SK-N-SH (cell line): ENCODE results near the gene FRY. TPM values are rescaled to one million over a fixed set of nuclear protein-coding genes. Genes with fewer than 3 reads are reported as not detected.

Experiments used
- CTCF ChIA-PET: fragments of 300-600, 350-600 bp; formaldehyde crosslinking; extraction: SDS; loops from one replicate; lab custom pipeline; 2021; lab: Yijun Ruan, JAX
- POLR2A ChIA-PET: fragments of 350-600 bp; sonication (Branson Sonifier 250); formaldehyde crosslinking; extraction: SDS; loops from one replicate; lab custom pipeline; 2020; ENCODE audit warnings: antibody characterized with exemption, inconsistent platforms; lab: Yijun Ruan, JAX
- DNase-seq: peaks from one replicate; pipeline ENCODE4 v3.0.0; 2012
- H2AFZ ChIP-seq: fragments of 200-600 bp; sonication (generic); 2 replicates; pipeline ENCODE4 v1.8.1; 2016; ENCODE audit warnings: antibody characterized with exemption, mild to moderate bottlenecking, low read depth
- H3F3A ChIP-seq: fragments of 200-600 bp; sonication (generic); replicated peaks from 2 replicates; pipeline ENCODE3; 2016; ENCODE audit warnings: antibody characterized with exemption, mild to moderate bottlenecking; ENCODE audit not compliant: insufficient read depth
- H3K27ac ChIP-seq, 2 experiments: fragments of 200-500 bp in 1 of 2; fragments of 200-600 bp in 1 of 2; sonication (Bioruptor generic) in 1 of 2; sonication (generic), shearing (Covaris generic) in 1 of 2; 2 replicates each; pipeline versions ENCODE4 v1.5.1 to v1.6.1; 2014 to 2016; ENCODE audit warnings: low read depth in 2 of 2, inconsistent platforms in 1 of 2, low read length in 1 of 2, mild to moderate bottlenecking in 1 of 2, mixed read lengths in 1 of 2
- H3K27me3 ChIP-seq: fragments of 200-600 bp; sonication (generic), shearing (Covaris generic); 2 replicates; pipeline ENCODE4 v1.6.1; 2016; ENCODE audit warnings: mixed run types; ENCODE audit not compliant: insufficient read depth
- H3K36me3 ChIP-seq, 2 experiments: fragments of 200-500 bp in 1 of 2; fragments of 200-600 bp in 1 of 2; sonication (Bioruptor generic) in 1 of 2; sonication (generic) in 1 of 2; replicated peaks in 1 of 2; 2 replicates each; pipeline versions ENCODE3 to v1.5.1; 2014 to 2016; ENCODE audit warnings: low read length in 1 of 2, mild to moderate bottlenecking in 1 of 2; ENCODE audit not compliant: insufficient read depth in 2 of 2, control insufficient read depth in 1 of 2
- H3K4me1 ChIP-seq, 2 experiments: fragments of 200-500 bp in 1 of 2; fragments of 200-600 bp in 1 of 2; sonication (Bioruptor generic) in 1 of 2; sonication (generic), shearing (Covaris generic) in 1 of 2; 2 replicates each; pipeline versions ENCODE4 v1.5.1 to v1.6.1; 2014 to 2016; ENCODE audit warnings: low read depth in 1 of 2, low read length in 1 of 2, mixed run types in 1 of 2; ENCODE audit not compliant: insufficient read depth in 2 of 2, control insufficient read depth in 1 of 2
- H3K4me2 ChIP-seq: fragments of 200-600 bp; sonication (generic), shearing (Covaris generic); 2 replicates; pipeline ENCODE4 v1.6.1; 2017; ENCODE audit warnings: mixed run types
- H3K4me3 ChIP-seq, 2 experiments: fragments of 200-500 bp in 1 of 2; fragments of 200-600 bp in 1 of 2; sonication (Bioruptor generic) in 1 of 2; sonication (generic), shearing (Covaris generic) in 1 of 2; 2 replicates each; pipeline versions ENCODE4 v1.5.1 to v1.8.1; 2014 to 2016; ENCODE audit warnings: low read depth in 2 of 2, inconsistent platforms in 1 of 2, low read length in 1 of 2, mild to moderate bottlenecking in 1 of 2, mixed read lengths in 1 of 2, moderate library complexity in 1 of 2
- H3K79me2 ChIP-seq: fragments of 200-600 bp; sonication (generic); 2 replicates; pipeline ENCODE4 v1.8.1; 2017; ENCODE audit warnings: mild to moderate bottlenecking; ENCODE audit not compliant: insufficient read depth
- H3K9ac ChIP-seq: fragments of 200-600 bp; sonication (generic); 2 replicates; pipeline ENCODE4 v1.6.1; 2017; ENCODE audit warnings: mixed run types
- H3K9me2 ChIP-seq: fragments of 200-600 bp; sonication (generic); 2 replicates; pipeline ENCODE4 v1.6.1; 2017; ENCODE audit warnings: mixed run types
- H3K9me3 ChIP-seq: fragments of 200-600 bp; sonication (generic); 2 replicates; pipeline ENCODE4 v1.6.1; 2017; ENCODE audit warnings: mixed run types, mild to moderate bottlenecking, moderate library complexity
- H4K20me1 ChIP-seq: fragments of 200-600 bp; sonication (generic); 2 replicates; pipeline ENCODE4 v1.6.1; 2017; ENCODE audit warnings: mild to moderate bottlenecking, mixed run types; ENCODE audit not compliant: insufficient read depth
- ELF1 ChIP-seq: IDR thresholded peaks from 2 replicates; pipeline ENCODE4 v1.4.0; 2012
- EP300 ChIP-seq, 2 experiments: IDR thresholded peaks; 2 replicates each; pipeline versions ENCODE4 v1.4.0 to v1.6.1; 2012; ENCODE audit warnings: borderline replicate concordance in 1 of 2, low read depth in 1 of 2, low read length in 1 of 2
- EZH2phosphoT487 ChIP-seq: fragments of 200-600 bp; sonication (generic); IDR thresholded peaks from 2 replicates; pipeline ENCODE4 v1.6.1; 2017; ENCODE audit warnings: low read depth, mixed run types, mild to moderate bottlenecking, antibody characterized with exemption, moderate library complexity, borderline replicate concordance
- FOSL2 ChIP-seq: IDR thresholded peaks from 2 replicates; pipeline ENCODE4 v1.4.0; 2012; ENCODE audit warnings: low read depth, mild to moderate bottlenecking, moderate library complexity, borderline replicate concordance
- GABPA ChIP-seq: IDR thresholded peaks from 2 replicates; pipeline ENCODE4 v1.4.0; 2012; ENCODE audit warnings: low read depth, mild to moderate bottlenecking
- GATA2 ChIP-seq: sonication (generic); formaldehyde crosslinking; IDR thresholded peaks from 2 replicates; pipeline ENCODE4 v1.5.0; 2020; ENCODE audit warnings: mild to moderate bottlenecking, missing genetic modification reagents
- JUND ChIP-seq: IDR thresholded peaks from 2 replicates; pipeline ENCODE4 v1.4.0; 2012
- MEF2A ChIP-seq: IDR thresholded peaks from 2 replicates; pipeline ENCODE4 v1.4.0; 2012; ENCODE audit warnings: low read depth, borderline replicate concordance
- MXI1 ChIP-seq: IDR thresholded peaks from 2 replicates; pipeline ENCODE4 v1.6.1; 2012; ENCODE audit warnings: mild to moderate bottlenecking, low read depth, low read length, improper control_type of control experiment
- RAD21 ChIP-seq: IDR thresholded peaks from 2 replicates; pipeline ENCODE4 v1.6.1; 2012; ENCODE audit warnings: mild to moderate bottlenecking, low read length
- RCOR1 ChIP-seq: fragments of 150-350 bp; IDR thresholded peaks from 2 replicates; pipeline ENCODE4 v1.6.1; 2017; ENCODE audit warnings: antibody characterized with exemption, low read length
- RXRA ChIP-seq: IDR thresholded peaks from 2 replicates; pipeline ENCODE4 v1.4.0; 2012; ENCODE audit warnings: low read depth, mild to moderate bottlenecking, borderline replicate concordance
- SIN3A ChIP-seq: IDR thresholded peaks from 2 replicates; pipeline ENCODE4 v1.6.1; 2012; ENCODE audit warnings: low read depth, mild to moderate bottlenecking, low read length, moderate library complexity, borderline replicate concordance
- SMC3 ChIP-seq: IDR thresholded peaks from 2 replicates; pipeline ENCODE4 v1.6.1; 2012; ENCODE audit warnings: low read depth, low read length, improper control_type of control experiment
- TAF1 ChIP-seq: IDR thresholded peaks from 2 replicates; pipeline ENCODE4 v1.6.1; 2012; ENCODE audit warnings: low read depth, mild to moderate bottlenecking, low read length, moderate library complexity, borderline replicate concordance
- TCF12 ChIP-seq: IDR thresholded peaks from 2 replicates; pipeline ENCODE4 v1.4.0; 2012
- TEAD4 ChIP-seq: IDR thresholded peaks from 2 replicates; pipeline ENCODE4 v1.4.0; 2012; ENCODE audit warnings: mild to moderate bottlenecking, borderline replicate concordance; ENCODE audit not compliant: insufficient read depth
- YY1 ChIP-seq: IDR thresholded peaks from 2 replicates; pipeline ENCODE4 v1.4.0; 2012; ENCODE audit warnings: low read depth, mild to moderate bottlenecking
- WGBS: methylation state at CpG from one replicate; pipeline ENCODE4 v1.1.6; 2017; ENCODE audit warnings: low lambda C conversion rate; 5-methylcytosine and 5-hydroxymethylcytosine counted together
- polyA plus RNA-seq, 3 experiments: library from polyadenylated mRNA; depleted of rRNA; stranded (reverse); fragments of >200 nt; gene quantifications; 2 replicates each; pipeline ENCODE4 v1.2.3, GENCODE V29; 2012
- TF ChIP-seq, protein P1 (sequence below): IDR thresholded peaks from 2 replicates; pipeline ENCODE4 v1.6.1; 2012; ENCODE audit warnings: mild to moderate bottlenecking, low read depth, low read length, moderate library complexity
- TF ChIP-seq, protein P2 (sequence below): IDR thresholded peaks from 2 replicates; pipeline ENCODE4 v1.4.0; 2012; ENCODE audit warnings: low read depth, borderline replicate concordance

FRY gene
- polyA plus RNA-seq, 1 of the 3 experiments (the other 2 are of a cell fraction): 1.4 TPM

DNA sequence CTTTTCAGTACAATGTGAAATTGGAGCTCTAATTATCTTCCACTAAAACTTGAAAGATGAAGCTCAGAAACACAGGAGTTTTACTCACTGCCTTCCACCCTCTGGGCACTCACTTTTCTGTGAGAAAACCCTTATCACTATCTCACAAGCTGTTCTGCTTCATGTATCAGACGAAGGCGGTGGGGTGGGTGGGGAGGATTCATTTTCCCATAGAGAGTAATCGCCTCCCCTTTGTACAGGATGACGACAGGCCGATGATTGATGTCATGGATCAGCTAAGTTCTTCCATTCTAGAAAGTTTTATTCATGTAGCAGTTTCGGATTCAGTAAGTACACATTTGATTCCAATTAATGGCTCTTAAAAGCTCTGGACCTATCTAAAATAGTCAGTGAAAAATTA is 143.7 kb downstream of the FRY start:
- H3F3A ChIP-seq: no peaks in the 10 kb centered on the region
- no peak overlapping the region for H3K4me2 ChIP-seq
- H3K9me3 ChIP-seq: no peaks in the 10 kb centered on the region
- H3K9ac ChIP-seq: no peak overlapping the region
- DNase-seq: no peak
- ChIA-PET CTCF (interaction anchor here (1.5 to 3.7 kb wide), 2 partner anchors 10 to 364 kb away, joined by 4 to 21 read pairs; partner anchors contain the start of gene N4BP2L2), POLR2A (no interaction called here)
- no peak overlapping the region for H3K4me3 ChIP-seq
- peaks cover 0 to 4% of the 10 kb centered on the region in 2 experiments; a peak in 2 of 4 replicates for H3K4me1 ChIP-seq
- 68% methylated on average over 6 of the region's 6 CpGs for WGBS
- H3K27me3 ChIP-seq: no peaks in the 10 kb centered on the region
- H3K79me2 ChIP-seq: no peaks in the 10 kb centered on the region
- no peak overlapping the region for H3K27ac ChIP-seq
- no peak for TF ChIP-seq RCOR1
- H4K20me1 ChIP-seq: no peaks in the 10 kb centered on the region
- no peaks in the 10 kb centered on the region for H3K9me2 ChIP-seq
- H2AFZ ChIP-seq: no peak overlapping the region
- H3K36me3 ChIP-seq: no peaks in the 10 kb centered on the region

GRCh38 chr13:32175943-32176342 is 144.4 kb downstream of the FRY start:
- H3K36me3 ChIP-seq: no peaks in the 10 kb centered on the region
- no peaks in the 10 kb centered on the region for H3K9me2 ChIP-seq
- WGBS: 75% methylated on average over 2 of the region's 2 CpGs
- H3K9me3 ChIP-seq: no peaks in the 10 kb centered on the region
- no peak overlapping the region for H3K9ac ChIP-seq
- H3K4me3 ChIP-seq: no peak overlapping the region
- no peaks in the 10 kb centered on the region for H3K27me3 ChIP-seq
- POLR2A ChIA-PET: no interaction called here
- H4K20me1 ChIP-seq: no peaks in the 10 kb centered on the region
- CTCF ChIA-PET: interaction anchor here (0.7 to 3.7 kb wide), 6 partner anchors 8 to 363 kb away, joined by 3 to 21 read pairs (median 4); partner anchors contain the start of gene N4BP2L2
- no peak overlapping the region for H3K27ac ChIP-seq
- no peaks in the 10 kb centered on the region for H3K79me2 ChIP-seq
- no peaks in the 10 kb centered on the region for H3F3A ChIP-seq
- DNase-seq: no peak
- TF ChIP-seq FOSL2 (no peak), EP300 (IDR thresholded peaks at IDR 0.05; ENCODE audit: borderline replicate concordance in 1 of 2, low read depth in 1 of 2, low read length in 1 of 2) (no peak), RCOR1 (no peak), JUND (no peak)
- peaks cover 0 to 4% of the 10 kb centered on the region in 2 experiments; a peak in 2 of 4 replicates for H3K4me1 ChIP-seq
- no peak overlapping the region for H2AFZ ChIP-seq
- no peak overlapping the region for H3K4me2 ChIP-seq

GRCh38 chr13:32176696-32177095 is 145.1 kb downstream of the FRY start:
- H3K36me3 ChIP-seq: no peaks in the 10 kb centered on the region
- no peak for TF ChIP-seq ELF1
- TF ChIP-seq YY1: no peak
- no peak for TF ChIP-seq EZH2phosphoT487
- TF ChIP-seq RXRA: no peak
- TF ChIP-seq SIN3A: no peak
- no peak for TF ChIP-seq MEF2A
- TF ChIP-seq TAF1: no peak
- TF ChIP-seq RAD21: no peak
- TF ChIP-seq, protein P1, sequence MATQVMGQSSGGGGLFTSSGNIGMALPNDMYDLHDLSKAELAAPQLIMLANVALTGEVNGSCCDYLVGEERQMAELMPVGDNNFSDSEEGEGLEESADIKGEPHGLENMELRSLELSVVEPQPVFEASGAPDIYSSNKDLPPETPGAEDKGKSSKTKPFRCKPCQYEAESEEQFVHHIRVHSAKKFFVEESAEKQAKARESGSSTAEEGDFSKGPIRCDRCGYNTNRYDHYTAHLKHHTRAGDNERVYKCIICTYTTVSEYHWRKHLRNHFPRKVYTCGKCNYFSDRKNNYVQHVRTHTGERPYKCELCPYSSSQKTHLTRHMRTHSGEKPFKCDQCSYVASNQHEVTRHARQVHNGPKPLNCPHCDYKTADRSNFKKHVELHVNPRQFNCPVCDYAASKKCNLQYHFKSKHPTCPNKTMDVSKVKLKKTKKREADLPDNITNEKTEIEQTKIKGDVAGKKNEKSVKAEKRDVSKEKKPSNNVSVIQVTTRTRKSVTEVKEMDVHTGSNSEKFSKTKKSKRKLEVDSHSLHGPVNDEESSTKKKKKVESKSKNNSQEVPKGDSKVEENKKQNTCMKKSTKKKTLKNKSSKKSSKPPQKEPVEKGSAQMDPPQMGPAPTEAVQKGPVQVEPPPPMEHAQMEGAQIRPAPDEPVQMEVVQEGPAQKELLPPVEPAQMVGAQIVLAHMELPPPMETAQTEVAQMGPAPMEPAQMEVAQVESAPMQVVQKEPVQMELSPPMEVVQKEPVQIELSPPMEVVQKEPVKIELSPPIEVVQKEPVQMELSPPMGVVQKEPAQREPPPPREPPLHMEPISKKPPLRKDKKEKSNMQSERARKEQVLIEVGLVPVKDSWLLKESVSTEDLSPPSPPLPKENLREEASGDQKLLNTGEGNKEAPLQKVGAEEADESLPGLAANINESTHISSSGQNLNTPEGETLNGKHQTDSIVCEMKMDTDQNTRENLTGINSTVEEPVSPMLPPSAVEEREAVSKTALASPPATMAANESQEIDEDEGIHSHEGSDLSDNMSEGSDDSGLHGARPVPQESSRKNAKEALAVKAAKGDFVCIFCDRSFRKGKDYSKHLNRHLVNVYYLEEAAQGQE: no peak
- TF ChIP-seq TCF12: no peak
- no peak for TF ChIP-seq FOSL2
- no peak for TF ChIP-seq MXI1
- TF ChIP-seq, protein P2, sequence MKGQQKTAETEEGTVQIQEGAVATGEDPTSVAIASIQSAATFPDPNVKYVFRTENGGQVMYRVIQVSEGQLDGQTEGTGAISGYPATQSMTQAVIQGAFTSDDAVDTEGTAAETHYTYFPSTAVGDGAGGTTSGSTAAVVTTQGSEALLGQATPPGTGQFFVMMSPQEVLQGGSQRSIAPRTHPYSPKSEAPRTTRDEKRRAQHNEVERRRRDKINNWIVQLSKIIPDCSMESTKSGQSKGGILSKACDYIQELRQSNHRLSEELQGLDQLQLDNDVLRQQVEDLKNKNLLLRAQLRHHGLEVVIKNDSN: no peak
- TF ChIP-seq GATA2: no peak
- no peak for TF ChIP-seq GABPA
- TF ChIP-seq TEAD4: no peak
- TF ChIP-seq SMC3: no peak
- TF ChIP-seq, all 33 proteins: peak for 0
- Histone ChIP-seq H3K27me3 (no peaks in the 10 kb centered on the region), H2AFZ (no peak overlapping the region), H3K9me3 (no peaks in the 10 kb centered on the region), H3K4me3 (no peak overlapping the region), H3K4me2 (no peak overlapping the region), H3K79me2 (no peaks in the 10 kb centered on the region), H4K20me1 (no peaks in the 10 kb centered on the region), H3K4me1 (peaks cover 0 to 4% of the 10 kb centered on the region in 2 experiments; a peak in 2 of 4 replicates), H3K9ac (no peak overlapping the region), H3K27ac (no peak overlapping the region), H3K9me2 (no peaks in the 10 kb centered on the region), H3F3A (no peaks in the 10 kb centered on the region)
- POLR2A ChIA-PET: no interaction called here
- DNase-seq: no peak
- 77% methylated on average over 1 of the region's 1 CpG for WGBS
- CTCF ChIA-PET: interaction anchor here (0.7 to 3.7 kb wide), 6 partner anchors 9 to 267 kb away, joined by 3 to 21 read pairs (median 4); no protein-coding TSS in a partner anchor
